ENCODE data around the gene CLDND1. TPM values are rescaled to one million over a fixed set of nuclear protein-coding genes. Genes with fewer than 3 reads are reported as not detected.

The CLDND1 gene
- total RNA-seq, 1 donor from 2014 or later = 328 TPM

- peak; percentile 59 for DNase-seq (ENCODE audit: low spot score)
- intact Hi-C loops (cut with micrococcal nuclease) = loop anchor here (1.0 to 5.0 kb wide), 4 partner anchors 8 to 685 kb away; partner anchors contain the start of gene CPOX
- H3K9me3 Mint-ChIP-seq = peaks cover 6% of the 10 kb centered on the region
- H3K27me3 Mint-ChIP-seq (ENCODE audit: insufficient read depth) = no peaks in the 10 kb centered on the region
- peaks cover 94% of the 10 kb centered on the region for H3K4me1 Mint-ChIP-seq (ENCODE audit: low read depth)
- peaks cover 24% of the 10 kb centered on the region for H3K36me3 Mint-ChIP-seq (ENCODE audit: low read depth)
- peak overlapping the region; percentile 83 for H3K4me3 Mint-ChIP-seq
- peak overlapping the region; percentile 98 for H3K27ac Mint-ChIP-seq
These were observed 34.8 kb upstream of the CLDND1 start for GRCh38 chr3:98557324-98558010.

GRCh38 chr3:98556164-98557130 is 33.7 kb upstream of the CLDND1 start:
- Mint-ChIP-seq H3K4me1 (ENCODE audit: low read depth) (peaks cover 94% of the 10 kb centered on the region), H3K27ac (peak overlapping the region; percentile 98), H3K9me3 (peaks cover 12% of the 10 kb centered on the region), H3K4me3 (peak overlapping the region; percentile 83), H3K27me3 (ENCODE audit: insufficient read depth) (no peaks in the 10 kb centered on the region), H3K36me3 (ENCODE audit: low read depth) (peaks cover 30% of the 10 kb centered on the region)
- peak; percentile 81 for DNase-seq (ENCODE audit: low spot score)
- intact Hi-C loops (cut with micrococcal nuclease) = loop anchor here (1.0 to 5.0 kb wide), 9 partner anchors 9 to 684 kb away; partner anchors contain the start of genes CLDND1 and CPOX

- no peak for DNase-seq (ENCODE audit: low spot score)
- Mint-ChIP-seq H3K27me3 (ENCODE audit: insufficient read depth) (no peaks in the 10 kb centered on the region), H3K36me3 (ENCODE audit: low read depth) (peaks cover 41% of the 10 kb centered on the region), H3K9me3 (peaks cover 18% of the 10 kb centered on the region), H3K4me3 (peak overlapping the region; percentile 83), H3K27ac (peak overlapping the region; percentile 98), H3K4me1 (ENCODE audit: low read depth) (peaks cover 99% of the 10 kb centered on the region)
- intact Hi-C loops (cut with micrococcal nuclease) = loop anchor here (5.0 kb wide), 1 partner anchor 37 kb away; the partner anchor contains the start of gene CPOX
These were observed 32.3 kb upstream of the CLDND1 start for GRCh38 chr3:98555025-98555379.

- intact Hi-C loops (cut with micrococcal nuclease) = no loop called here
These were observed 31.9 kb upstream of the CLDND1 start for GRCh38 chr3:98554580-98554979.

GRCh38 chr3:98553753-98554152 is 31.1 kb upstream of the CLDND1 start:
- peaks cover 41% of the 10 kb centered on the region for H3K36me3 Mint-ChIP-seq (ENCODE audit: low read depth)
- H3K9me3 Mint-ChIP-seq = peaks cover 15% of the 10 kb centered on the region

More at GRCh38 chr3:98554580-98554979, 31.9 kb upstream of the CLDND1 start:
- Mint-ChIP-seq H3K27me3 (ENCODE audit: insufficient read depth) (no peaks in the 10 kb centered on the region), H3K27ac (peak overlapping the region; percentile 98), H3K4me3 (peak overlapping the region; percentile 83), H3K9me3 (peaks cover 19% of the 10 kb centered on the region), H3K36me3 (ENCODE audit: low read depth) (peaks cover 42% of the 10 kb centered on the region), H3K4me1 (ENCODE audit: low read depth) (peaks cover 100% of the 10 kb centered on the region)
- no peak for DNase-seq (ENCODE audit: low spot score)

GRCh38 chr3:98553021-98553563 is 30.4 kb upstream of the CLDND1 start:
- intact Hi-C loops (cut with micrococcal nuclease) = no loop called here
- H3K27ac Mint-ChIP-seq = peak overlapping the region; percentile 91

More at GRCh38 chr3:98553753-98554152, 31.1 kb upstream of the CLDND1 start:
- intact Hi-C loops (cut with micrococcal nuclease) = no loop called here
- no peak for DNase-seq (ENCODE audit: low spot score)
- Mint-ChIP-seq H3K27ac (peak overlapping the region; percentile 98), H3K4me1 (ENCODE audit: low read depth) (peaks cover 100% of the 10 kb centered on the region), H3K27me3 (ENCODE audit: insufficient read depth) (no peaks in the 10 kb centered on the region), H3K4me3 (peak overlapping the region; percentile 83)

GRCh38 chr3:98552232-98553020 is 29.7 kb upstream of the CLDND1 start:
- Mint-ChIP-seq H3K27ac (peak overlapping the region; percentile 91), H3K36me3 (ENCODE audit: low read depth) (peaks cover 48% of the 10 kb centered on the region), H3K27me3 (ENCODE audit: insufficient read depth) (no peaks in the 10 kb centered on the region), H3K9me3 (peaks cover 15% of the 10 kb centered on the region), H3K4me1 (ENCODE audit: low read depth) (peaks cover 95% of the 10 kb centered on the region), H3K4me3 (peak overlapping the region; percentile 83)
- intact Hi-C loops (cut with micrococcal nuclease) = no loop called here
- no peak for DNase-seq (ENCODE audit: low spot score)

More at GRCh38 chr3:98553021-98553563, 30.4 kb upstream of the CLDND1 start:
- no peak for DNase-seq (ENCODE audit: low spot score)
- H3K27me3 Mint-ChIP-seq (ENCODE audit: insufficient read depth) = no peaks in the 10 kb centered on the region
- H3K36me3 Mint-ChIP-seq (ENCODE audit: low read depth) = peaks cover 47% of the 10 kb centered on the region
- peaks cover 100% of the 10 kb centered on the region for H3K4me1 Mint-ChIP-seq (ENCODE audit: low read depth)
- peak overlapping the region; percentile 83 for H3K4me3 Mint-ChIP-seq
- peaks cover 15% of the 10 kb centered on the region for H3K9me3 Mint-ChIP-seq

GRCh38 chr3:98551754-98552153 is 29.1 kb upstream of the CLDND1 start:
- Mint-ChIP-seq H3K4me1 (ENCODE audit: low read depth) (peaks cover 88% of the 10 kb centered on the region), H3K27me3 (ENCODE audit: insufficient read depth) (no peaks in the 10 kb centered on the region), H3K4me3 (peak overlapping the region; percentile 83), H3K9me3 (peaks cover 15% of the 10 kb centered on the region), H3K36me3 (ENCODE audit: low read depth) (peaks cover 48% of the 10 kb centered on the region), H3K27ac (peak overlapping the region; percentile 91)
- no peak for DNase-seq (ENCODE audit: low spot score)
- intact Hi-C loops (cut with micrococcal nuclease) = no loop called here

GRCh38 chr3:98551236-98551635 is 28.5 kb upstream of the CLDND1 start:
- Mint-ChIP-seq H3K27me3 (ENCODE audit: insufficient read depth) (no peaks in the 10 kb centered on the region), H3K4me1 (ENCODE audit: low read depth) (peaks cover 86% of the 10 kb centered on the region), H3K36me3 (ENCODE audit: low read depth) (peaks cover 48% of the 10 kb centered on the region), H3K9me3 (peaks cover 15% of the 10 kb centered on the region), H3K4me3 (no peak overlapping the region), H3K27ac (peak overlapping the region; percentile 66)
- intact Hi-C loops (cut with micrococcal nuclease) = no loop called here
- no peak for DNase-seq (ENCODE audit: low spot score)

- DNase-seq (ENCODE audit: low spot score) = no peak
- no peak overlapping the region for H3K4me3 Mint-ChIP-seq
- peaks cover 47% of the 10 kb centered on the region for H3K36me3 Mint-ChIP-seq (ENCODE audit: low read depth)
- peak overlapping the region; percentile 66 for H3K27ac Mint-ChIP-seq
- intact Hi-C loops (cut with micrococcal nuclease) = no loop called here
- H3K27me3 Mint-ChIP-seq (ENCODE audit: insufficient read depth) = no peaks in the 10 kb centered on the region
- H3K9me3 Mint-ChIP-seq = peaks cover 15% of the 10 kb centered on the region
- peaks cover 86% of the 10 kb centered on the region for H3K4me1 Mint-ChIP-seq (ENCODE audit: low read depth)
These were observed 28.1 kb upstream of the CLDND1 start for GRCh38 chr3:98550833-98551232.

- peak overlapping the region; percentile 19 for H3K4me3 Mint-ChIP-seq
- H3K9me3 Mint-ChIP-seq = peaks cover 15% of the 10 kb centered on the region
- intact Hi-C loops (cut with micrococcal nuclease) = no loop called here
- H3K27ac Mint-ChIP-seq = no peak overlapping the region
- peaks cover 75% of the 10 kb centered on the region for H3K4me1 Mint-ChIP-seq (ENCODE audit: low read depth)
- DNase-seq (ENCODE audit: low spot score) = no peak
- H3K27me3 Mint-ChIP-seq (ENCODE audit: insufficient read depth) = no peaks in the 10 kb centered on the region
- peaks cover 38% of the 10 kb centered on the region for H3K36me3 Mint-ChIP-seq (ENCODE audit: low read depth)
These were observed 25.8 kb upstream of the CLDND1 start for GRCh38 chr3:98548544-98548943.

GRCh38 chr3:98545940-98546339 is 23.2 kb upstream of the CLDND1 start:
- H3K9me3 Mint-ChIP-seq = peaks cover 18% of the 10 kb centered on the region
- no peaks in the 10 kb centered on the region for H3K27me3 Mint-ChIP-seq (ENCODE audit: insufficient read depth)
- peak overlapping the region; percentile 94 for H3K27ac Mint-ChIP-seq
- intact Hi-C loops (cut with micrococcal nuclease) = loop anchor here (1.0 kb wide), 2 partner anchors 8 to 10 kb away; no protein-coding TSS in a partner anchor
- no peak for DNase-seq (ENCODE audit: low spot score)
- peaks cover 73% of the 10 kb centered on the region for H3K4me1 Mint-ChIP-seq (ENCODE audit: low read depth)
- peak overlapping the region; percentile 70 for H3K4me3 Mint-ChIP-seq
- H3K36me3 Mint-ChIP-seq (ENCODE audit: low read depth) = peaks cover 33% of the 10 kb centered on the region
